Activated T-cell treated with anti-CD3 and anti-CD28 coated beads, Interleukin-2, amount 50 U/mL, for 48 hours (primary cell): ENCODE measurements around the gene ARMC7.

Source experiments
- DNase-seq, 2 experiments: peaks; one replicate each; pipeline ENCODE4 v3.0.0-alpha.2; 2020

The ARMC7 gene

DNA sequence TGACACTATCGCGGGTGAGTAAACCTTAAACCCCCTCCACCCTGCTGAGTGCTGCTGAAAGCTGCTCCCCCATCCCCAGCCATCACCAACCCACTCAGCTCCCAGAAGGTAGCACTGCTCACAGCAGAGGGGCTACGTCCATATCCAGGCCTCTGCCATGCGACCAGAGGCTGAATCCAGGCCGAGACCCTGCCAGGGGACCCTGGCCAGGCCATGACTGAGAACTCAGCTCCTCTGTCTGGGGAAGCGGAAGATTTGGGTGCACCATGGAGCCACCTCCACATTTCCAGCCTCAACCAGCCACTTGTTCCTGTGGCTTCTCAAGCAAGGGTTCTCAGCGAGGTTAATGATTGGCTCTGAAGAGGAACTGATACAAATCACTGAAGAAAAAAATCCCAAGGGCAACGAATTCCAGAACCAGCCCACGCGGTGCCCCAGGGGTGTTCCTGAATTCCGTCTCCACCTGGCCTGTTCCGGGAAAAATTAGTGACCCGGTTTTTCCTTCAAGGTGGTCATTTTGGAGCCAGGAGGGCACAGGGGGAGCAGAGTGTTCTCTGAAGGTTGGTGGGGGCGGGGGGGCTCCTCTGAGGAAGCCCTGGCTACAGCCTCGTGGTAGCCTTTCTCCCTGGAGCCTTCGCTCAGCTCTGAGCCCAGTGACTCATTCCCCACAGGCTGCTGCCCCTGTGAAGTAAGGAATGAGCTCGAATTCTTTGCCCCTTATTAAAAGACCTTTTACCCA is 31.3 kb upstream of the ARMC7 start:
- DNase-seq = no peak

DNA sequence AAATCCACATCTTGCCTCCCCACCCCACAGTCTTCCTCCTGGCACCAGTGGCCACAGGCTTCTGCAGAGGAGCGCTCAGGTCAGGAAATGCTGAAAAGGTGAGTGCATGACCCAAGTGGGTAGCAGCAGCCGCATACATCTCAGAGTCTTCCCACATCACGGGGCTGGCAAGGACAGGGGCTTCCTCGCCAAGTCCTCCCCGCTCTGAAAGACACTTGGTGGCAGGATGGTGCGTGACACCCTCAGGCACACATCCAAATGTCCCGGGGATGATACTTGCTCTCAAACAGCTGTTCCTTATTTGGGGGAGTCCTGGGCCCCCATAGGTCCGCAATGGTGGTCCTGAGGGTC is 30.8 kb upstream of the ARMC7 start:
- DNase-seq = no peak

DNA sequence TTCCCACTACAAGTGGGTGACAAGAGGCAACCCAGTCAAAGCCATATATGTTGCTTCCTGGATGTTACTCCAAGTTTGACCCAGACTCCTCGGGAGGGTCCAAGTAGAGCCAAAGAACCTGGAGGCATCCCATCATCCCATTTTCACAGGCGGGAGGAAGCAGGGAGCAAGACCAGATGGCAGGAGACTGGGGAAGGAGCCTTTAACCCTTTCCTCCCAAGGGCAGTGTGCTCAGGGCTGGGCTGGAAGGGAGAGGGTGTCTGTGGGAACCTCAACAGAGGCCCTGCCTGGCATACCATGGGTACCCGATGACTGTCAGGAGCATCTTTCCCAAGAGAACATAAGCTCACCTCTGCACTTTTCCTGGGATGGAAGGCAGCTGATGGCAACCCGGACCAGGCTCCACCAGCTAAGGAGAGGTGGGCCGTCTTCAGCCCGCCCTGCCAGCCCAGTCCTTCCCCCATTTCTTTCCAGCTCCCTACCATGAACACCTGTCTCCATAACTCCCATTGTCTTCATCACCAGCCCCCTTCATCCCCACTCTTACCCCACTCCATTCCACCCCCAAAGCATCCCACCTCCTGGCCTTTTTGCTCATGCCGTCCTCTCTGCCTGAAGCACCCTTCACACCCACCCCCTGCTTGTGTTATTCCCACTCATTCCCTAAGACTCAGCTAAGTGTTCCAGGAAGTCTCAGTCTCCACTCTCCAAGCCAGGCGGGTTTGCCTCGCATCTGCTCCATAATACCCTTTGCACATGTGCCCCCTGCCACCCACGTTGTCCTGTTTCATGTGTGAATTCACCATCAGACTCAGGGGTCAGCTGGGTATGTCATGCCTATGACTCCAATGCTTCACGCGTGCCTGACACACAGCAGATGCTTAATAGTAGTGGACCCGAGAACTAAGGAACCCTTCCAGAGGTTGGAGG is 27.9 kb upstream of the ARMC7 start:
- DNase-seq = no peak

- no peak for DNase-seq
Observed at GRCh38 chr17:75082683-75083082, 27.1 kb upstream of the ARMC7 start.

GRCh38 chr17:75084039-75084660 is 25.6 kb upstream of the ARMC7 start:
- no peak for DNase-seq

DNA sequence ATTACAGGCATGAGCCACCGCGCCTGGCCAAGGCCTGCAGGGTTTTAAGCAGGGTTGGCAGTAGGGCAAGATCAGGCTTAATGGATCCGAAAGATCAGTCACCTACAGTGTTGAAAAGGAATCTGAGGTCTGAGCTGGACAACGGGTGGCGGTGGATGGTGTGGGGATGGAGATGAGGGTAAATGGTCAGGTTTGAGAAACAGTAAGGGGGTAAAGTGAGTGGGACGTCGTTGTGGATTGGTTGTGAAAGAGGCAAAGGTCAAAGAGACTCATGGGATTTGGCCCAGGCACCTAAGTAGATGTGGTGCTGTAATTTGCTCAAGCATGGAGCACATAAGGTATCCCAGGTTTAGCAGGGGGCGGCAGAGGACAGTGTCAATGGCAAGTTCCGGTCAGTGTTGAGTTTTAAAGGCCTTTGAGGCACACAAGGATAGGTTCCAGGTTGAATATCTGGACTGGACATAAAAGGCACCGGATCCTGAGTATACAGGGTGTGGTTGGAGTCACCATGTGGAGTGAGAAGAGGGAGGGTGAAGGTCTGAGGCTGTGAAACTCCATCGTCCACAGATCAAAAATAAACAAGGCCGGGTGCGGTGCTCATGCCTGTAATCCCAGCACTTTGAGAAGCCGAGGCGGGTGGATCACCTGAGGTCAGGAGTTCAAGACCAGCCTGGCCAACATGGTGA is 23.1 kb upstream of the ARMC7 start:
- DNase-seq = no peak

- DNase-seq = no peak
Observed at GRCh38 chr17:75087182-75087557, 22.6 kb upstream of the ARMC7 start.

- peak; percentile 67 to 76 for DNase-seq
Observed at GRCh38 chr17:75087558-75088453, 22.0 kb upstream of the ARMC7 start, which contains the start of gene SLC16A5. TSS of gene SLC16A5 (plus strand) at chr17:75087954. CDS start at chr17:75093637, 5,683 bp downstream.

- peak; percentile 49 to 52 for DNase-seq
Observed at GRCh38 chr17:75088465-75089417, 21.0 kb upstream of the ARMC7 start.

- DNase-seq = no peak
Observed at GRCh38 chr17:75090871-75091854, 18.6 kb upstream of the ARMC7 start.

DNA sequence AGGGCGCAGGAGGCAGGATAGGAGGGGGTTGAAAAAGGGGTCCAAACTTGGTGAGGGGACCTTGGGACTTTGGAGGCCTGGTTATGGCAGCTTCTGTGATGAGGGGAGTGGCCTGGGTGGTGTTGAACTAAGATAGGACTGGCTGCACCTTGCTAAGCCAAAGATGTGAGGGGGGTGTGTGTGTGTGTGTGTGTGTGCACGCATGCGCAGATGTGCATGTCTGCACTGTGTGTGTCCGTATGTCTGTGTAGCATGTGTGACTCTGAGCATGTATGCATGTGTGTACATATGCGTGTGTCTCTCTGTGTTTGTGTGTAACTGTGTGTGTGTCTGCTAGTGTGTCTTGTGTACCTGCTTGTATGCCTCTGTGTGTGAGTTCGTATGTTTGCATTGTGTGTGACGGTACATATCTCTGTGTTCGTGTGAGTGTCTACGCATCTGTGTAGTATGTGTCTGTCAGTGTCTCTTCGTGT is 17.9 kb upstream of the ARMC7 start:
- DNase-seq = no peak

GRCh38 chr17:75093548-75094158 is 16.1 kb upstream of the ARMC7 start:
- DNase-seq = no peak

GRCh38 chr17:75094871-75095399 is 14.8 kb upstream of the ARMC7 start:
- no peak for DNase-seq

GRCh38 chr17:75096082-75096625 is 13.6 kb upstream of the ARMC7 start:
- no peak for DNase-seq

DNA sequence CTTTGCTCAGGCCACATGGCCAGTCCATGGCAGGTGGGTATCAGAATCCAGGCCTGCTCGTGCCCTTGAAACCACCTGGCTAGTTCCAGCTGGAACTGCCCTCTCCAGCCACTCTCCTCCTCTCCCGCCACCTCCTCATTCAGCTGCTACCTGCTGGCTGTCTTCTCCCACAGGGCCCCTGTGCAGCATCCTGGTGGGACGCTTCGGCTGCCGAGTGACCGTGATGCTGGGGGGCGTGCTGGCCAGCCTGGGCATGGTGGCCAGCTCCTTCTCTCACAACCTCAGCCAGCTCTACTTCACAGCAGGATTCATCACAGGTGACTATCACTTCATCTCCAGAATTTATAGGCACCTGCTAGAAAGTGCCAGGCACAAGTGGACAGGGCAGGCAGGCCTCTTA is 11.9 kb upstream of the ARMC7 start:
- no peak for DNase-seq

- DNase-seq = no peak
Observed at GRCh38 chr17:75098861-75099260, 10.9 kb upstream of the ARMC7 start.

GRCh38 chr17:75099881-75100595 is 9.7 kb upstream of the ARMC7 start:
- no peak for DNase-seq
